Bronchial epithelial cell (primary cell): ENCODE data around the gene CYB5R2. TPM values are rescaled to one million over a fixed set of nuclear protein-coding genes. Genes with fewer than 3 reads are reported as not detected.

Source experiments
- DNase-seq: peaks from one replicate; pipeline ENCODE4 v3.0.0-alpha.2; 2010; ENCODE audit warnings: low read depth
- FAIRE-seq: peaks from 2 replicates; lab custom pipeline; 2011; peaks lifted over from hg19 to GRCh38; lab: Jason Lieb, UNC
- H3K27me3 ChIP-seq: 2 replicates; pipeline ENCODE4 v1.5.1; 2011; ENCODE audit warnings: low read length; ENCODE audit not compliant: control insufficient read depth, insufficient read depth
- H3K36me3 ChIP-seq: 2 replicates; pipeline ENCODE4 v1.5.1; 2011; ENCODE audit warnings: low read length; ENCODE audit not compliant: control insufficient read depth, insufficient read depth
- H3K4me3 ChIP-seq: 2 replicates; pipeline ENCODE4 v1.5.1; 2011; ENCODE audit warnings: mild to moderate bottlenecking, low read depth, low read length, control low read depth
- total RNA-seq: library from RNA; depleted of rRNA; stranded (reverse); fragments of >200 nt; gene quantifications from 2 replicates; pipeline ENCODE4 v1.2.1, GENCODE V29; 2014
- TF ChIP-seq, protein P1 (sequence below): IDR thresholded peaks from 2 replicates; pipeline ENCODE4 v1.5.1; 2011; ENCODE audit warnings: mild to moderate bottlenecking, moderate library complexity, low read length, control low read depth, inconsistent platforms; ENCODE audit not compliant: insufficient read depth, severe bottlenecking

CYB5R2 gene
- total RNA-seq, 1 donor from 2014 or later, result 12.1 TPM

DNA sequence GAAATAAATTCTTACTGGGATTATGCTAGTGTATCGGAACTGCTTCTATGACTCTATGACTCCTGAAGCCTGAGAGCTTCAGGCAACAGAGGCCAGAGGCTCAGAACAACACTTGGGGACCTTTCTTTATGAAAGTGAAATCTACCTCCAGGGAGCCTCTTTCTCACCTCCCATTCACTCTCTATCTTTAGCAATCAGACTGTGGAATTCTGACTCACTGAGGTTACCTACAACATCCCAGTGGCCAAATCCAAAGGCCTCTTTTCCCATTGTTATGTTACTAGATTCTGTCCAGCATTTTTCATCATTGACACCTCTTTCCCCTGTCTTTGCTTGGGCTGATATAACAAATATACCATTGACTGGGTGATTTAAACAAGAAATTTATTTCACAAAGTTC is 14.1 kb upstream of the CYB5R2 start:
- no peak overlapping the region for H3K4me3 ChIP-seq
- DNase-seq (peak; percentile 19), FAIRE-seq (no peak)
- H3K36me3 ChIP-seq, result no peaks in the 10 kb centered on the region
- TF ChIP-seq, protein P1, sequence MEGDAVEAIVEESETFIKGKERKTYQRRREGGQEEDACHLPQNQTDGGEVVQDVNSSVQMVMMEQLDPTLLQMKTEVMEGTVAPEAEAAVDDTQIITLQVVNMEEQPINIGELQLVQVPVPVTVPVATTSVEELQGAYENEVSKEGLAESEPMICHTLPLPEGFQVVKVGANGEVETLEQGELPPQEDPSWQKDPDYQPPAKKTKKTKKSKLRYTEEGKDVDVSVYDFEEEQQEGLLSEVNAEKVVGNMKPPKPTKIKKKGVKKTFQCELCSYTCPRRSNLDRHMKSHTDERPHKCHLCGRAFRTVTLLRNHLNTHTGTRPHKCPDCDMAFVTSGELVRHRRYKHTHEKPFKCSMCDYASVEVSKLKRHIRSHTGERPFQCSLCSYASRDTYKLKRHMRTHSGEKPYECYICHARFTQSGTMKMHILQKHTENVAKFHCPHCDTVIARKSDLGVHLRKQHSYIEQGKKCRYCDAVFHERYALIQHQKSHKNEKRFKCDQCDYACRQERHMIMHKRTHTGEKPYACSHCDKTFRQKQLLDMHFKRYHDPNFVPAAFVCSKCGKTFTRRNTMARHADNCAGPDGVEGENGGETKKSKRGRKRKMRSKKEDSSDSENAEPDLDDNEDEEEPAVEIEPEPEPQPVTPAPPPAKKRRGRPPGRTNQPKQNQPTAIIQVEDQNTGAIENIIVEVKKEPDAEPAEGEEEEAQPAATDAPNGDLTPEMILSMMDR, result no peak
- H3K27me3 ChIP-seq, result peaks cover 4% of the 10 kb centered on the region

- TF ChIP-seq, protein P1, result no peak
- H3K36me3 ChIP-seq, result no peaks in the 10 kb centered on the region
- FAIRE-seq, result no peak
- peaks cover 6% of the 10 kb centered on the region for H3K27me3 ChIP-seq
- no peak for DNase-seq
- H3K4me3 ChIP-seq, result no peak overlapping the region
Measured at GRCh38 chr11:7686761-7687160, 13.5 kb upstream of the CYB5R2 start.

DNA sequence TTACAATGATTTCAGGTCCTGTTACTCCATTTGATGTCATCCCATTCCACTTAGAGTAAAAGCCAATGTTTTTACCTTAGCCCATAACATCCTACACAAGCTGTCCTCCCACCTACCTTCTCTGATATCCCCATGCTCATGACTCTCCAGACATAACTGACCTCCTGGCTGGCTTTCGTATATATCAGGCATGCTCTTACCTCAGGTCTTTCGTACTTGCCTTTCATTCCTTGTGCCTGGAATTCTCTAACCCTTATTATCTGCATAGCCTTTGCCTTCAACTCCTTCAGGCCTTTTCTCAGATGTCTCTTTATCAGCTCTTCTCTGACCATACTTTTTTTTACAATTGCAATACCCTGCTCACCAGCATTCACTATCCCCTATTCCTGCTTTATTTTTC is 10.3 kb upstream of the CYB5R2 start:
- Histone ChIP-seq H3K36me3 (no peaks in the 10 kb centered on the region), H3K27me3 (peaks cover 6% of the 10 kb centered on the region), H3K4me3 (no peak overlapping the region)
- TF ChIP-seq, protein P1, result no peak
- no peak for DNase-seq
- no peak for FAIRE-seq

DNA sequence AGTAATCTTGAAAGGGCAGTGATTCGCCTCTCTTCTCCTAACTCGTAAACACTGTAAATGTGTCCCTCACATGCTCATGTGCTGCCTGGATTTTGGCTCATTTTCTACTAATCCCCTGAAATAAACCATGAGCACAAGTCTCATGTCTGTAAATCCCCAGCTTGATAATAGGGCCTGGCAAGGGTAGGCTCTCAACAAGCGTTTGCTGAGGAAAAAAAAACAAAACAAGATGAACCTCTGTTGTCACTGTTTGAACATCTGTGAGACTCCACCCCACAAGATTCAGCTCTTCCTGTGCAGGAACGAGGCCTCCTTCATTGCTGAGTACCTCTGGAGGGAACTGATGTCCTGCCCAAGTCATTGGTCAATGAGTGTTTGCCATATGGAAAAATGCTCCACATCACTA is 4.5 kb upstream of the CYB5R2 start:
- no peaks in the 10 kb centered on the region for H3K36me3 ChIP-seq
- H3K27me3 ChIP-seq, result peaks cover 2% of the 10 kb centered on the region
- FAIRE-seq, result no peak
- DNase-seq, result no peak
- TF ChIP-seq, protein P1, result no peak
- no peak overlapping the region for H3K4me3 ChIP-seq

DNA sequence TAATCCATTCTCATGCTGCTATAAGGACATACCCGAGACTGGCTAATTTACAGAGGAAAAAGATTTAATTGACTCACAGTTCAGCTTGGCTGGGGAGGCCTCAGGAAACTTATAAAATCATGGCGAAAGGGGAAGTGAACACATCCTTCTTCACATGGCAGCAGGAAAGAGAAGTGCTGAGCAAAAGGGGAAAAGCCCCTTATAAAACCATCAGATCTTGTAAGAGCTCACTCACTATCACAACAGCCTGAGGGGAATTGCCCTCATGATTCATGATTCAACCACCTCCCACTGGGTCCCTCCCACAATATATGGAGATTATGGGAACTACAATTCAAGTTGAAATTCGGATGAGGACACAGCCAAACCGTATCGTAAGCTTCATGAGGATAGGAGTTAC is 3.8 kb upstream of the CYB5R2 start:
- Histone ChIP-seq H3K36me3 (no peaks in the 10 kb centered on the region), H3K4me3 (no peak overlapping the region), H3K27me3 (no peaks in the 10 kb centered on the region)
- TF ChIP-seq, protein P1, result no peak
- no peak for FAIRE-seq
- peak; percentile 88 for DNase-seq

DNA sequence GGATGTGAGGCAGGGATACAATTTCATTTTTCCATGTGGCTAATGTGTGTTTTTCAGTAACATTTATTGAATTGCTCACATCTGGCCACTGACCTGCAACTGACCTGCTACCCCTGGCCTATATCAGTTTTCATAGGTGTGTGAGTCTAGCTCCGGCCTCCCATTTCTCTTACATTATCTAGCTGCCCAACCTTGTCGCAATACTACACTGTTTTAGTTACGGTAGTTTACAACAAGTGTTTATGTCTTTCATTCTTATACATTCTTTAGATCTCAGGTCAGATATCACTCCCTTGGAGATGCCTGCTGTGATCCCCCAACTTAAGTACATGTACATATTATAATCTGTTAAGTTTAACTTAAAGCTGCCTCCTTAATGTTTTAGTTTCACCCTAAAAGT is 2.3 kb upstream of the CYB5R2 start:
- H3K4me3 ChIP-seq, result no peak overlapping the region
- FAIRE-seq (no peak), DNase-seq (no peak)
- H3K36me3 ChIP-seq, result no peaks in the 10 kb centered on the region
- TF ChIP-seq, protein P1, result no peak
- H3K27me3 ChIP-seq, result no peaks in the 10 kb centered on the region
